Hepatocyte (in vitro differentiated cells): ENCODE measurements around the gene DOCK7.

Experiments used
- EZH2phosphoT487 ChIP-seq: fragments of 200-600 bp; sonication (generic); IDR thresholded peaks from one replicate; pipeline ENCODE4 v1.6.1; 2018; ENCODE audit warnings: antibody characterized with exemption, mild to moderate bottlenecking, low read depth, moderate library complexity; ENCODE audit not compliant: unreplicated experiment, severe bottlenecking
- TF ChIP-seq, protein P1 (sequence below): fragments of 200-600 bp; sonication (generic); IDR thresholded peaks from 2 replicates; pipeline ENCODE4 v1.5.1; 2016; ENCODE audit warnings: antibody characterized with exemption, mild to moderate bottlenecking; ENCODE audit not compliant: poor library complexity

- TF ChIP-seq, protein P1, sequence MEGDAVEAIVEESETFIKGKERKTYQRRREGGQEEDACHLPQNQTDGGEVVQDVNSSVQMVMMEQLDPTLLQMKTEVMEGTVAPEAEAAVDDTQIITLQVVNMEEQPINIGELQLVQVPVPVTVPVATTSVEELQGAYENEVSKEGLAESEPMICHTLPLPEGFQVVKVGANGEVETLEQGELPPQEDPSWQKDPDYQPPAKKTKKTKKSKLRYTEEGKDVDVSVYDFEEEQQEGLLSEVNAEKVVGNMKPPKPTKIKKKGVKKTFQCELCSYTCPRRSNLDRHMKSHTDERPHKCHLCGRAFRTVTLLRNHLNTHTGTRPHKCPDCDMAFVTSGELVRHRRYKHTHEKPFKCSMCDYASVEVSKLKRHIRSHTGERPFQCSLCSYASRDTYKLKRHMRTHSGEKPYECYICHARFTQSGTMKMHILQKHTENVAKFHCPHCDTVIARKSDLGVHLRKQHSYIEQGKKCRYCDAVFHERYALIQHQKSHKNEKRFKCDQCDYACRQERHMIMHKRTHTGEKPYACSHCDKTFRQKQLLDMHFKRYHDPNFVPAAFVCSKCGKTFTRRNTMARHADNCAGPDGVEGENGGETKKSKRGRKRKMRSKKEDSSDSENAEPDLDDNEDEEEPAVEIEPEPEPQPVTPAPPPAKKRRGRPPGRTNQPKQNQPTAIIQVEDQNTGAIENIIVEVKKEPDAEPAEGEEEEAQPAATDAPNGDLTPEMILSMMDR, result no peak
- no peak for TF ChIP-seq EZH2phosphoT487
Observed at GRCh38 chr1:62685431-62685859, 2.7 kb downstream of the DOCK7 start.
